GM08714 (cell line): ENCODE data around the gene THADA.

Experiments used
- H3K4me3 ChIP-seq: fragments of 200-500 bp; sonication (Bioruptor generic); 2 replicates; pipeline ENCODE4 v1.5.1; 2014; ENCODE audit warnings: mild to moderate bottlenecking, low read length, inconsistent platforms
- ZNF274 ChIP-seq: IDR thresholded peaks from 2 replicates; pipeline ENCODE4 v1.6.1; 2012; ENCODE audit warnings: mild to moderate bottlenecking, low read depth, low read length

The THADA gene

GRCh38 chr2:43424262-43425207 lies 171.3 kb downstream of the THADA start:
- no peak for TF ChIP-seq ZNF274
- H3K4me3 ChIP-seq: no peak overlapping the region

- no peak overlapping the region for H3K4me3 ChIP-seq
- TF ChIP-seq ZNF274: no peak
Observed at GRCh38 chr2:43423941-43424261, 171.9 kb downstream of the THADA start.

- no peak for TF ChIP-seq ZNF274
- H3K4me3 ChIP-seq: no peak overlapping the region
Observed at GRCh38 chr2:43421194-43421593, 174.6 kb downstream of the THADA start.

- no peak overlapping the region for H3K4me3 ChIP-seq
- no peak for TF ChIP-seq ZNF274
Observed at GRCh38 chr2:43420389-43420801, 175.4 kb downstream of the THADA start.

- TF ChIP-seq ZNF274: no peak
Observed at GRCh38 chr2:43419876-43420275, 176.0 kb downstream of the THADA start.

GRCh38 chr2:43419243-43419642 lies 176.6 kb downstream of the THADA start:
- TF ChIP-seq ZNF274: no peak
- no peak overlapping the region for H3K4me3 ChIP-seq

More at GRCh38 chr2:43419876-43420275, 176.0 kb downstream of the THADA start:
- H3K4me3 ChIP-seq: no peak overlapping the region

GRCh38 chr2:43418680-43419079 lies 177.2 kb downstream of the THADA start:
- TF ChIP-seq ZNF274: no peak
- no peak overlapping the region for H3K4me3 ChIP-seq

- no peak overlapping the region for H3K4me3 ChIP-seq
- TF ChIP-seq ZNF274: no peak
Observed at GRCh38 chr2:43417300-43417699, 178.5 kb downstream of the THADA start.

GRCh38 chr2:43415592-43415991 lies 180.2 kb downstream of the THADA start:
- no peak for TF ChIP-seq ZNF274
- no peak overlapping the region for H3K4me3 ChIP-seq

- TF ChIP-seq ZNF274: no peak
- no peak overlapping the region for H3K4me3 ChIP-seq
Observed at GRCh38 chr2:43414586-43415135, 181.2 kb downstream of the THADA start.

- H3K4me3 ChIP-seq: no peak overlapping the region
- TF ChIP-seq ZNF274: no peak
Observed at GRCh38 chr2:43414033-43414432, 181.8 kb downstream of the THADA start.

- H3K4me3 ChIP-seq: no peak overlapping the region
- TF ChIP-seq ZNF274: no peak
Observed at GRCh38 chr2:43412114-43412753, 183.6 kb downstream of the THADA start.

GRCh38 chr2:43410055-43410604 lies 185.7 kb downstream of the THADA start:
- no peak for TF ChIP-seq ZNF274
- H3K4me3 ChIP-seq: no peak overlapping the region

- H3K4me3 ChIP-seq: no peak overlapping the region
Observed at GRCh38 chr2:43408407-43409160, 187.3 kb downstream of the THADA start.

More at GRCh38 chr2:43408407-43409160, 187.3 kb downstream of the THADA start:
- no peak for TF ChIP-seq ZNF274
